Eye (tissue), 1 donor: ENCODE results near the gene CLN6.
"Not testable (repeated sequence)": the region's sequence is repeated elsewhere in the genome, so short reads cannot be mapped to it uniquely, and the experiment has no call there.

Source experiments
- DNase-seq: peaks from one replicate; pipeline ENCODE4 v3.0.0-alpha.2; 2015

The CLN6 gene

DNA sequence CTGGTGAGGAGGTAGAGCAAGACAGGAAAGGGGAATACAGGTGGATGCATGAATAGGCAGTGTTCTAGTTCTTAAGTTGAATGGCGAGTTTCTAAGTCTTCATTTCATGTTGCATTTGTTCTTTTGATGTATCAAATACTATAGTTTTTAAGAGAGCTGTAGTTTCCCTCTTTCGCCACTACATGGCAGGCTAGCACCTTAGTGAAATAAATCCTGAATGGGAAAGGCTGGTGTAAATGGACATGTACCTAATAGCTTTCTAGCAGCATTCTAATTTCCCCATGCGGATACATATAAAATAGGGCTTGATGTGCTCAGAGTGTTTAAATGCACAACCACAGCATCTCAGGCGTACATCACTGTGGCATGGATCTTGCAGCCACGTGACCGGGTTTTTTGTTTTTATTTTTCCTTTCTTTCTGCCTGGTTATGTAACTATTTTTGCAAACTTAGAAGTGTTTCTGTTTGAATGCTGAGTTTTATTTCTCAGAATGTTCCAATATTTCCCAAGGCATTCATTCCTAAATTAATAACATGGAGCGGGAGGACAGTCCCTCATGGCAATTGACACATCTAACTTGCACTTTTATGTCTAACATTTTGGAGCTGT lies 23.5 kb upstream of the CLN6 start:
- peak; percentile 86 for DNase-seq

GRCh38 chr15:68249058-68249713 lies 19.7 kb upstream of the CLN6 start:
- DNase-seq: no peak

DNA sequence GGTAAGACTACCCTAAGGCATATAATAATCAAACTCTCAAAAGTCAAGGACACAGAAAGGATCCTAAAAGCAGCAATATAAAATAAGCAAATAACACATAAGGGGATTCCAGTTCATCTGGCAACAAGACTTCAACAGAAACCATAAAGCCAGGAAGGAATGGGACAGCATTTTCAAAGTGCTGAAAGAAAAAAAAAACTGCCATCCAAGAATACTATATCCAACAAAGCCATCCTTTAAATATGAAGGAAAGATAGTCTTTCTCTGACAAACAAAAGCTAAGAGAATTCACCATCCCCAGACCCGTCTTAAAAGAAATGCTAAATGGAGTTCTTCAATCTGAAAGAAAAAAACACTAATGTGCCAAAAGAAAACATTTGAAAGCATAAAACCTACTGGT lies 14.7 kb upstream of the CLN6 start:
- DNase-seq: peak; percentile 36

- no peak for DNase-seq
These were observed 11.8 kb upstream of the CLN6 start for GRCh38 chr15:68241088-68241935.

- DNase-seq: no peak
These were observed 9.5 kb upstream of the CLN6 start for GRCh38 chr15:68239025-68239424.

GRCh38 chr15:68235022-68235421 lies 5.5 kb upstream of the CLN6 start:
- DNase-seq: no peak

- not testable (repeated sequence) for DNase-seq
These were observed 5.0 kb upstream of the CLN6 start for GRCh38 chr15:68234520-68234919.

- no peak for DNase-seq
These were observed 4.5 kb upstream of the CLN6 start for GRCh38 chr15:68234060-68234459.

- DNase-seq: no peak
These were observed 3.4 kb upstream of the CLN6 start for GRCh38 chr15:68232937-68233336.

GRCh38 chr15:68232449-68232848 lies 2.9 kb upstream of the CLN6 start:
- DNase-seq: no peak

DNA sequence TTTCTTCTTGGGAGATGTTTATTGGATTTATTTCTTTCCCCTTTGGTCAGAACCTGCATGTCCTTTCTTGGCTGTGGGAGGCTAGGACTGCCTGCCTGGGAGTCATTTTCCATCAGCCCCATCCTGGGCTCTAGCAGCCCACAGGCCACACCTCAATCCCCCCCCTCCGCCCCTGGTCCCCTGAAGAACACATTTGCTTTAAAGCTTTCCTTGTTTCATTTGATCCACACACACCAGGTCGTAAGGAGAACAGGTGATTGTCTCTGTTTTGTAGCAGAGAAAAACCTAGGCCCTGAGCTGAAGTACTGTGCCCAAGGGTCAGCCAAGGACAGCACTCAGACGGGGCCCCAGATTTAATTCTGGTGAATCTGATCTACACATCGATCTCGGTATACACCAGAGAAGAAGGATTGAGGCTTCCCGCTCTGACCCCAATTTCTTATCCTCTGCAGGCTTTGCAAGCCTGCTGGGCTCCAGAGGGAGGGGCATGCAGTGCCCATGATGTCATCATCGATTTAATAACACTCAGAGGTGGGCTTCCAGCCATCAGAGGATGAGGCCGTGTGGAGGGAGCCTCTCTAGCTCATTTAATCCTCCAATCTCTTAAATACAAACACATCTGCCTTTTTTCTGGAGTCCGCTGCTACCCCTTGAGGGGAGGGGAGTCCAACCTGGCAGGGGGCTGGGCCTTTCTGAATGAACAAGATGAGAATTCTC lies 1.7 kb upstream of the CLN6 start:
- peak; percentile 78 for DNase-seq

GRCh38 chr15:68230157-68231100 lies 901 bp upstream of the CLN6 start:
- DNase-seq: no peak

DNA sequence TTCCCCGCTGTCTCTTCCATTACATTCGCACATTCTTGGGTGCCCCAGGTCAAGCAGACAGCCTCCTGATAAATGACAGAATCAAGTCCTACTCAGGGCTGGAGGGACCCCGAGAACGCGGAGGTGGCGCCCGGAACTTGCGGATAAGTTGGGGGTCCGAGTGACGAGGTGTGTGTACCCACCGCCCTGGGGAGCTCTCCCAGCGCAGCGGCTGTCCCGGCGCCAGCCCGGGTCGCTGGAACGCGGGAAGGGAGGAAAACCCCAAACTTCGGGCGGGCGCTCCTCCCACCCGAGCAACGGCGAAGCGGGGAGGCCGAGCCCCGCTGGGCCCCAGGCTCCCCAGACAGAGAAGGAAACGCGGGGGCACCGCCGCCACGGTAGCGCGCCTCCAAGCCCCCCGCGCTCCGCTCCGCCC lies 550 bp downstream of the CLN6 start:
- no peak for DNase-seq

- DNase-seq: peak; percentile 30
These were observed 1.2 kb downstream of the CLN6 start for GRCh38 chr15:68228143-68228970.

GRCh38 chr15:68227643-68228142 lies 1.8 kb downstream of the CLN6 start:
- no peak for DNase-seq

GRCh38 chr15:68225442-68225841 lies 4.1 kb downstream of the CLN6 start:
- DNase-seq: not testable (repeated sequence)

GRCh38 chr15:68224546-68225250 lies 4.8 kb downstream of the CLN6 start:
- no peak for DNase-seq

GRCh38 chr15:68224108-68224507 lies 5.4 kb downstream of the CLN6 start:
- no peak for DNase-seq

DNA sequence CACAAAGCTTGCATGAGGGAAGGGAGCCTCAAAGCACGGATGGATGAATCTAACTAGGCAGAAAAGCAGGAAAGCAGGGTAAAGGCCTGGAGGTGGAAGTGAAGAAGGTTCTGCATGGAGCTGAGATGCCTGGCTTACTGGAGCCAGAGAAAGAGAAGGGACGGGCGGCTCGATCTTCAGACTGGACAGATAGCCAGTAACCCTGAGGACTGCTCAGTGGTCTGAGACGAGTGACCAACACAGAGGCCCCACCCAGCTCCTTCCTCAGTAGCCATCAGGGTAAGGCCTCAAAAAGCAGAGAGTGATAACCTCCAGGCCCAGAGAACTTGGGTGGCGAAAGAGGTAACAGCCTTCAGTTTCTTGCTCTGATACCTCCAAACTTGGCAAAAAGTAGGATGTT lies 6.4 kb downstream of the CLN6 start:
- DNase-seq: no peak

GRCh38 chr15:68222432-68222743 lies 7.1 kb downstream of the CLN6 start:
- not testable (repeated sequence) for DNase-seq
